GM18951 (cell line): Measurements from ENCODE around the gene VPS8.

ENCODE experiments used
- POLR2A ChIP-seq: IDR thresholded peaks from 4 replicates; pipeline ENCODE4 v1.6.1; 2011; ENCODE audit warnings: mild to moderate bottlenecking; ENCODE audit not compliant: insufficient read length, insufficient read depth; ENCODE audit errors: extremely low read depth
- in situ Hi-C: fragments of 300-500 bp; cut with MboI; formaldehyde crosslinking; loops from one replicate; pipeline ENCODE4 v1.12.0; 2022; ENCODE audit warnings: low sequenced_read_pairs, mixed read lengths, inconsistent platforms; ENCODE audit not compliant: unreplicated experiment

VPS8 gene

GRCh38 chr3:185089751-185090150, 277.8 kb downstream of the VPS8 start:
- no peak for TF ChIP-seq POLR2A
- in situ Hi-C loops, result no loop called here

DNA sequence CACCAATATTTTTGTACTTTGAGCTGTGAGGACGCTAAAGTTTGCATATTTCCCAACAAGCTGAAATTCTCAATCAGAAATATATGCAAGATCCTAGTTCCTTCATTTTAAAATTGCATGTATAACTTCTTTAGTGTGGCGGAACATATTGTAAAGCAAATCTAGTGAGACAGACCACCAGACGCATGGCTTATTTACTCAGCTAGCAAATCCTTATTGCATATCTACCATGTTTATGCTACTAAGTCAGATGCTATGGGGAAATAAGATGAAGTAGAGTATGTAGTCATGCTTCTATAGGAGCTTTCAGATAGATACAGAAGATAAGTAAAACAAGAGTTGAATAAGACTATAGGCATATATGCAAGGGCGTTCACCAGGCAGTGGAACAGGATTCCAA, 278.8 kb downstream of the VPS8 start:
- TF ChIP-seq POLR2A, result no peak
- in situ Hi-C loops, result no loop called here

- in situ Hi-C loops, result no loop called here
- no peak for TF ChIP-seq POLR2A
Measured at GRCh38 chr3:185093116-185093515, 281.1 kb downstream of the VPS8 start.

DNA sequence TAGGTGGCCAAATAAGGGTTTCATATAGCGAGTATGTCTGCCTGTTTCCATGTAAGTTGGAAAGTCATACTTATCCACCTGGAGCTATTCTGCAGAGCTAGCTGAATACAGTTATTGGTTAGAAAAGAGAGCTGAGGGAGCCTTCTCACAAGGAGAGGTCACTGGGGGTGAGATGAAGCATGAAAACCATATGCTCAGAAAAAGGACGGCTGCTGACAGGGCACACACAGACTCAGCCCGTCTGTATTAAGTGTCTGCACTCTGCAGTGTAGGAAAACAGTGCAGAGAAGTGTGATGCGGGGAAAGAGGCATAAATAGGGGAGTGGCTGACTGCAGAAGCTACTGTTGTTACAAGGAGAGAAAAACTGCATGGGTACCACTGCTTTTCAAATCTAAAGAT, 282.7 kb downstream of the VPS8 start:
- in situ Hi-C loops, result no loop called here
- no peak for TF ChIP-seq POLR2A
